Mononuclear cell (primary cell): ENCODE data around the gene TP53I11. TPM values are rescaled to one million over a fixed set of nuclear protein-coding genes. Genes with fewer than 3 reads are reported as not detected.

Source experiments
- H3K27me3 ChIP-seq: 2 replicates; pipeline ENCODE4 v1.6.0; 2011; ENCODE audit warnings: low read length, control low read depth; ENCODE audit not compliant: insufficient read depth
- H3K4me1 ChIP-seq: 2 replicates; pipeline ENCODE4 v1.5.1; 2011; ENCODE audit warnings: mild to moderate bottlenecking, low read length, control low read depth; ENCODE audit not compliant: insufficient read depth
- H3K4me3 ChIP-seq: 2 replicates; pipeline ENCODE4 v1.5.1; 2011; ENCODE audit warnings: mild to moderate bottlenecking, low read length, moderate library complexity
- H3K9me3 ChIP-seq: 2 replicates; pipeline ENCODE4 v1.5.1; 2011; ENCODE audit warnings: low read depth, mild to moderate bottlenecking, control low read depth, low read length
- total RNA-seq: library from RNA; depleted of rRNA; stranded (reverse); fragments of >200 nt; gene quantifications from one replicate; pipeline ENCODE4 v1.2.3, GENCODE V29; 2012

TP53I11 gene
- total RNA-seq, 1 donor = 7.7 TPM

DNA sequence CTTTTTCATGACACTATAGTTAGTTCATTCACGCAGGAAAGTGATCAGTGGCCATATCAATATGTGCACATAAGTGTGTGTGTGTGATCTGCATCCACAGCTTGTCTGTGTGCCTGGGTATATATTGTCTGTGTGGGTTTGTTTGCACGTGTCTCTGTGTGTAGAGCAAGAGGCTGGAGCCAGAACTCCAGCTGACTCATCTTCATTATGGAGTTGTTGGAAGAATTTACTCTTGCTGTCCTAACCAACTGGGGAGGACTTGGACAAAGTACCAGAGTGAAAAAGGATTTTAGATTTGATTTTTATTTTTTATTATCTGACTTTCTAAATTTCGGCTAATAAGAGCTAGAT, 63.9 kb downstream of the TP53I11 start:
- no peak overlapping the region for H3K4me3 ChIP-seq
- H3K27me3 ChIP-seq = no peaks in the 10 kb centered on the region
- no peaks in the 10 kb centered on the region for H3K9me3 ChIP-seq
- H3K4me1 ChIP-seq = no peaks in the 10 kb centered on the region

DNA sequence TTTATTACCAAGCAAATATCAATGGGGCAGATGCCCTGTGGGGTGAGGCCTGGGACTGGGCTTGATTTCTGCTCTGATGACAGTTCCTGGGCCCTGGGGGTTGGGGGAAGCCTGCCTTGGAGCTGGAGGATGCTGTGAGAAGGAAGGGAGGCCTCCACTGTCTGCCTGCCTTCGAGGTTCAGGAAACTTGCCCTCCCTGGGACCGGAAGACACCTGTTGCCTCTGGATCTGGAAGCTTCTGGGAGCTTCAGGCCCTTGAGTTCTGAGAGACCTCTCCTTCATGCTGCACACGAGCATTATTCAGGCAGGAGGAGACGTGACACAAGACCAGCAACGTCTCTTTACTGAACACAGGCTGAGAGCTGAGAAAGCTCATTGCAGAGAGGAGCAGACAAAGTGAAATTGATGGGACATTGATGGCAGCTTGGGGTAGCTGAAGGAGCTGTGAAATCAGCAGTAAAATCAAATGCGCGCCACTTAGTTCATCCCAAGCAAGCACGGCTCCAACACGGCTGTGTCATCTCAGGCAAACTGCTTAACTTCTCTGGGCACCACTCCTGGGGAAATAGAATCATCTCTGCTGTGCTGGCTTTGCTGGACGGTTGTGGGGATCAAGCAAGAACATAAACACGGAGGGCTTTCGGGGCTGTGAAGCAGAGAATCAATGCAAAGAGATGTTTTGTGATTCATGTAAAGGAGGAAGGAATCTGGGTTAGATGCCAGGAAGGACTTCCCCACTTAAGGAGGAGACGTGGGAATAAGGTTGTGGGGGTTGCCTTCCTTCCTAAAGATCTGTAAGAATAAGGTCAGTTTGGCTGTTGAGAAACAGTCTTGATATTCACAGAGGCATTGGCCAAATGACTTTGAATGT, 64.5 kb downstream of the TP53I11 start:
- no peaks in the 10 kb centered on the region for H3K9me3 ChIP-seq
- H3K4me3 ChIP-seq = no peak overlapping the region
- no peaks in the 10 kb centered on the region for H3K27me3 ChIP-seq
- H3K4me1 ChIP-seq = no peaks in the 10 kb centered on the region

GRCh38 chr11:44885065-44885810, 65.4 kb downstream of the TP53I11 start:
- no peaks in the 10 kb centered on the region for H3K9me3 ChIP-seq
- no peaks in the 10 kb centered on the region for H3K4me1 ChIP-seq

GRCh38 chr11:44884056-44884455, 66.6 kb downstream of the TP53I11 start:
- H3K4me1 ChIP-seq = no peaks in the 10 kb centered on the region
- H3K9me3 ChIP-seq = no peaks in the 10 kb centered on the region
- no peaks in the 10 kb centered on the region for H3K27me3 ChIP-seq

More at GRCh38 chr11:44885065-44885810, 65.4 kb downstream of the TP53I11 start:
- H3K27me3 ChIP-seq = no peaks in the 10 kb centered on the region
- H3K4me3 ChIP-seq = no peak overlapping the region

DNA sequence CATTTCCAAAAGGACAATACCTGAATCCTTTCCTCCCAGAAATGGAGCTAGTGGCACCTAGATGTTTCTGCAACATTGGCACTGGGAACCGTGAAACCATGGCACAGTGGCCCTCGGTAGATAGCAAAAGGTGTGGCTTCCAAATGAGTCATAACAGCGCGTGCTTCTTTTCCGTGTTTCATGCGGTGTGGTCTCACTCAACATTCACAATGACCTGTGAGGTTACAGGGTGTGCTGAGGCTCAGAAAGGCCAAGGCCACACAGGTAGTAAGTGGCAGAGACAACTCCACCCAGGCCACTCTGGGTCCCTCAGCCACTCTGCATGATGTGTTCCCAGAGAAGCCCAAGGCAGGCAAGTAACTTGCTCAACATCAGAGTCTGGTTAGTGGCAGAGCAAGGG, 67.4 kb downstream of the TP53I11 start:
- no peaks in the 10 kb centered on the region for H3K27me3 ChIP-seq
- no peaks in the 10 kb centered on the region for H3K9me3 ChIP-seq
- H3K4me3 ChIP-seq = no peak overlapping the region
- no peaks in the 10 kb centered on the region for H3K4me1 ChIP-seq

More at GRCh38 chr11:44884056-44884455, 66.6 kb downstream of the TP53I11 start:
- no peak overlapping the region for H3K4me3 ChIP-seq

Other genes with a start within 250 kb of the TP53I11 start
- gene TSPAN18, start 223.9 kb downstream of the TP53I11 start, total RNA-seq = 8.5 TPM
- 0.73 TPM for gene PRDM11, start 195.8 kb upstream of the TP53I11 start, total RNA-seq